IgD-negative memory B cell (primary cell): ENCODE measurements around the gene ASB13. TPM values are rescaled to one million over a fixed set of nuclear protein-coding genes. Genes with fewer than 3 reads are reported as not detected.

ENCODE experiments used
- H3K27ac Mint-ChIP-seq, 3 donors: one replicate each; pipeline ENCODE4 v1.8.0; 2020 to 2022; ENCODE audit warnings: mild to moderate bottlenecking in 3 of 3, mixed read lengths in 3 of 3, moderate library complexity in 1 of 3
- H3K27me3 Mint-ChIP-seq: one replicate; pipeline ENCODE4 v1.8.0; 2021; ENCODE audit warnings: mixed read lengths
- H3K36me3 Mint-ChIP-seq: one replicate; pipeline ENCODE4 v1.8.0; 2020; ENCODE audit warnings: mild to moderate bottlenecking, mixed read lengths
- H3K4me1 Mint-ChIP-seq, 3 donors: one replicate each; pipeline ENCODE4 v1.8.0; 2020 to 2022; ENCODE audit warnings: mixed read lengths in 3 of 3, mild to moderate bottlenecking in 1 of 3
- H3K4me3 Mint-ChIP-seq, 4 donors: one replicate each; pipeline ENCODE4 v1.8.0; 2020 to 2022; ENCODE audit warnings: mild to moderate bottlenecking in 4 of 4, mixed read lengths in 4 of 4, moderate library complexity in 3 of 4
- H3K9me3 Mint-ChIP-seq, 3 donors: one replicate each; pipeline ENCODE4 v1.8.0; 2020 to 2021; ENCODE audit warnings: mixed read lengths in 3 of 3, mild to moderate bottlenecking in 1 of 3
- polyA plus RNA-seq: library from polyadenylated mRNA; unstranded; fragments of 300-500 nt; fragmentation: Illumina TruSeq; gene quantifications from one replicate; pipeline ENCODE4 v1.2.3, GENCODE V29; 2021

ASB13 gene
- polyA plus RNA-seq, 1 donor from 2014 or later: 6.6 TPM

DNA sequence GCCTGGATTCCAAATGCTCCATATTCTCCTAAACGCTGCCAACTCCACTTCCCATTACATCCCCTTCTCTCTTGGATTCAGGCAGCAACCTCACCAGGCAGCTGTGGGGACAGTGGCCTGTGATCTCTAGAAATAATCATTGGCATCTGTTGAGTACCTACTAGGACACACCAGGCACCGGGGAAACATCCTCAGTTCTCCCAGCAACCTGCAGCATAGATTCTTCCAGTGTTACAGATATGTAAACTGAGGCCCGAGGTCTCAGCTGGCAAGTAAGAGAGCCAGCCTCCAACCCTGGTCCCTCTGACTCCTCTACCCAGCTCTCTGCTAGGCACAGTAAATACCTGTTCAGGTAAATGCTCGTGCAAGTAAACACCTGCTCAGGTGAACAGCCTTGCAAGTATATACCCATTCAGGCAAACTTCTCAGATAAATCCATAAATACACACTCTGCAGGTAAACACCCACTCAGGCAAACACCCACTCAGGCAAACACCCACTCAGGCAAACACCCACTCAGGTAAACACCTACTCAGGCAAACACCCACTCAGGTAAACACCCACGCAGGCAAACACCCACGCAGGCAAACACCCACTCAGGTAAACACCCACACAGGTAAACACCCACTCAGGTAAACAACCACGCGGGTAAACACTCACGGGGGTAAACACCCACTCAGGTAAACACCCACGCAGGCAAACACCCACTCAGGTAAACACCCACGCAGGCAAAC is 18.7 kb downstream of the ASB13 start:
- Mint-ChIP-seq H3K9me3 (no peaks in the 10 kb centered on the region), H3K27ac (no peak overlapping the region)

DNA sequence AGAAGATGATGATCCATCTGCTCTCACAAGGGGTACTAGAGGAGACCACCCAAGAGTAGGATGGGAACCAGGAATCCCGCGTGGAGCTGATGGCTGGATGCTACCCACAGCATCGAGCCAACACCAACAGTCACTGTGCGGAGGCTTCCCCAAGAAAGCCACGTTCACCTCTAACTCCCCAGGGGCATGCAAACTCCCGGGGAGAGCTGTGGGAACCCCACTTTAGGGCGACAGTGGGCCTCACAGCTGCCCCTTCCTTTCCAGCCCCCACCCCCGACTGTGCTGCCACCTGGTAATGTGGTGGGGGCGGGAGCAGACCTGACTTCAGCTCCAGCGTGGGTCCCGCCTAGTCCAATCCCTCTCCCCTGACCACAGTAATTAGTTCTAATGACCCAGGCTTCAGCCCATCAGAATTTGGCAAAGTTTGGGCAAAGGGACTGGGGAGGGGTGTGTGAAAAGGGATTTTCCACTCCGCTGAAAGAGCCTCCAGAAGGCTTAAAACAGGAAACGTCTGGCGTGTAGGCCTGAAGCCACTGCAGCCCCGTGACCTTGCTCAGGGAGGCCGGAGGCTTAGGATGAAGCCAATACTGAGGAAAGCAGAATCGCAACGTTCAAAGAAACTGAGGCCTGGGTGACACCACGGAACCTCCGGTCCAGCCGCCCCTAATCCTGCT is 20.3 kb downstream of the ASB13 start:
- peak overlapping the region in 2 of 3 donors; percentile 39 to 79 for H3K27ac Mint-ChIP-seq

More for the DNA sequence above, 18.7 kb downstream of the ASB13 start:
- peaks cover 3% of the 10 kb centered on the region for H3K36me3 Mint-ChIP-seq
- no peak overlapping the region for H3K4me3 Mint-ChIP-seq
- H3K27me3 Mint-ChIP-seq: peaks cover 2% of the 10 kb centered on the region
- peaks cover 11 to 14% (median 11%) of the 10 kb centered on the region in 3 donors for H3K4me1 Mint-ChIP-seq

DNA sequence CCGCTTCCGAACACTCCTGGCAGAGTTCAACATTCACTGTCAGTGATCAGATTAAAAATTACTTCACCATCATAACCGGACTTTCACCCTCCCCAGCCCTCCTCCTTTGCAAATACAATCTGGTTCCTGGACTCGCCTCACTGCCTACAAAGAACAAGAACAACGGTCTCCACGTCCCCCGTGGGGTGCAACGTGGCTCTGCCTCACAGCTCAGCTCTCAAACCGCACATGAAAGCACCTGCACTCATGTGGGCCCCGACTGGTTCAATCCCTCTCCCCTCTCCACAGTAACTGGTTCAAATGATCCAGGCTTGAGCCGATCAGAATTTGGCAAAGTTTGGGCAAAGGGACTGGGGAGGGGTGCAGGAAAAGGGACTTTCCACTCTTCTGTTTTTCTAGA is 21.0 kb downstream of the ASB13 start:
- peaks cover 3% of the 10 kb centered on the region for H3K36me3 Mint-ChIP-seq
- H3K4me1 Mint-ChIP-seq: peaks cover 11 to 14% (median 11%) of the 10 kb centered on the region in 3 donors
- H3K9me3 Mint-ChIP-seq: no peaks in the 10 kb centered on the region
- peak overlapping the region in 2 of 4 donors; percentile 76 to 91 for H3K4me3 Mint-ChIP-seq
- H3K27me3 Mint-ChIP-seq: peaks cover 2% of the 10 kb centered on the region
- peak overlapping the region in 2 of 3 donors; percentile 39 to 79 for H3K27ac Mint-ChIP-seq

More for the DNA sequence above, 20.3 kb downstream of the ASB13 start:
- Mint-ChIP-seq H3K4me1 (peaks cover 11 to 14% (median 11%) of the 10 kb centered on the region in 3 donors), H3K9me3 (no peaks in the 10 kb centered on the region), H3K27me3 (peaks cover 2% of the 10 kb centered on the region), H3K4me3 (peak overlapping the region in 2 of 4 donors; percentile 76 to 91), H3K36me3 (peaks cover 3% of the 10 kb centered on the region)

DNA sequence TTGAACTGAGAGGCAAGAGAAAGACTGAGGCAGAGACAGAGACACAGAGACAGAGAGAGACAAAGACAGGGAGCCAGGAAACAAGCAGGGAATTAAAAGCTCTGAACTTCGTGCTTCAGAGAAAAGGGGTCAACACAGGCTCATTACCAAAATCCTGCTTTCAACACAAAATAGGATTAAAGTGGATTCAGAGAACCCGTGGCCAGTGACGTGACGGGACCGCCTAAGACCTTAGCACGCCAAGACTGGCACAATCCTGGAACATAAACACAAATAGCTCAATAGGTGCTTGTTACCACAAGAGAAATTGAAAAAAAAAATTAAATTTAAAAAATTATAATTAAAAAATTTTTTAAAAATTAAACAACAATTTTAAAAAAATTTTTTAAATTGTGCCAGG is 21.5 kb downstream of the ASB13 start:
- H3K27ac Mint-ChIP-seq: peak overlapping the region in 1 of 3 donors; percentile 79
- H3K4me3 Mint-ChIP-seq: peak overlapping the region in 2 of 4 donors; percentile 51 to 59
- H3K4me1 Mint-ChIP-seq: peaks cover 11 to 14% (median 11%) of the 10 kb centered on the region in 3 donors
- no peaks in the 10 kb centered on the region for H3K9me3 Mint-ChIP-seq
- peaks cover under 1% of the 10 kb centered on the region for H3K36me3 Mint-ChIP-seq
- peaks cover 2% of the 10 kb centered on the region for H3K27me3 Mint-ChIP-seq

DNA sequence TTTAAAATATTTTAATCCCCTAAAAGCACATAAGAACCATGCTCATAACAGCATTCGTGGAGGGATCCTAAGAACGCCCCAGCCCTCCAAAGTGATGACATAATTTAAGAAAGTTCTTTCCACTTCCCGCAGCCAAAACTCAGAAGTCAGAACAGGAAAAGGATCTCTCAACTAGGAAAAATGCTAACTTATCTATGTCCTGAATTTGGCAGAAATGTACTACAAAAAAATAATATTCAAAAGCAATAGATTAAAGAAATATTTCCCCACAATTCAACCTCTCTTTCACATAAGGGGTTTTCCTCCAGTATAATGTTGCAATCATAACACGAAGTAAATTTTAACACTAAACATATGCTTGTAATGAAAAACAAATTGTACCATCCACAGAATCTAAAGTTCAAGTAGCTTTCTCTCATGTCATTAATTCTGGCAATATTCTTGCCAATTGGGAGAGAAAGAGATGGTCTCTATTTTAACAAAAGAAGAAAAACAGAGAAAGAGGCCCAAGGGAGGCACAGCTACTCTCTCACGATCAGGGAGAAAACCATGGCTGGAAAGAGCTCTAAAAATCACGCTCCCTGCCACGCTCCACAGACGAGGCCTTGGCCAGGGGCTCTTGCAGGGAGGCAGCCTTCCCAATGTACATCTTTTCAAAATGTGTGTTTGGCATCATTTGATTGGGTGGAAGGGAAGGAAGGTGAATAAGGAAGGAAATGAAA is 22.9 kb downstream of the ASB13 start:
- Mint-ChIP-seq H3K9me3 (no peaks in the 10 kb centered on the region), H3K4me3 (peak overlapping the region in 1 of 4 donors; percentile 41)

DNA sequence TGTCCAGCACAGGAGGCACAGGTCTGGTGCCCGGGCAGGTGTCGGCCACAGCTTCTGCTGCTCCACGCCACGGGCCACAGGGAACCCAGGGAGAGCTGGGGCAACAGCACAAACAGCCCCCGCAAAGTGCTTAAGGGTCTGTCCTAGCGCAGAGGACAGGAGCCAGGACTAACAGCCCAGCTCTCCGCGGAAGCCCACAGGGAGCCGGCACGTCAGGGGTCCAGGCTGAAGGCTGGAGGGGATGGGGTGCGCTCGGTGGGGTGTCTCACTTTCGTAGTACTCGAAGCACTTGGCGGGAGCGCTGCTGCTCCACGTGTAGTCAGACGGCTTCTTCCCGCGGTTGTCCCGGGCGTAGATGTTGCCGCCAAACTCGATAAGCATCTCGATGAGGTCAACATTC is 24.9 kb downstream of the ASB13 start:
- Mint-ChIP-seq H3K27ac (peak overlapping the region in 1 of 3 donors; percentile 57), H3K4me3 (no peak overlapping the region), H3K36me3 (no peaks in the 10 kb centered on the region), H3K27me3 (peaks cover 2% of the 10 kb centered on the region), H3K4me1 (peaks cover 9 to 12% (median 11%) of the 10 kb centered on the region in 3 donors), H3K9me3 (no peaks in the 10 kb centered on the region)

More for the DNA sequence above, 22.9 kb downstream of the ASB13 start:
- Mint-ChIP-seq H3K36me3 (no peaks in the 10 kb centered on the region), H3K4me1 (peaks cover 11 to 14% (median 11%) of the 10 kb centered on the region in 3 donors), H3K27ac (no peak overlapping the region), H3K27me3 (peaks cover 2% of the 10 kb centered on the region)

DNA sequence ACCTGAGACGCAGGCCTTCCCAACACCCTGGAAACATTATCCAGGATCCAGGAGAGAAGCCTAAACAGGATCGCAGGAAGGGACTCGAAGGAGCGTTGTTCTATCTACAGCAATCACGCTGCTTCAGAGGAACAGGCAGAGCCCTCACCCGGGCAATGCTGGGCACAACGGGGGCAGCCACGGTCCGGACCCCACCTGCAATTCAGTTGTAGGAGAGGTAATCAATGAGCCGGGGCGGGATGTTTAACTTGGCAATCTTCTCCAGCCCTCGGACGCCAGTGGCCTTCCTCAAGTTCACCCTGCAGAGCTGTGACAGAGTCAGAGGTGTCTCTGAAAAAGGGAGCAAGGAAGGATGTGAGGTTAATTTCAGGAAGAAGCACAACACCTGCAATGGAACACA is 25.9 kb downstream of the ASB13 start:
- Mint-ChIP-seq H3K27me3 (peaks cover 2% of the 10 kb centered on the region), H3K27ac (no peak overlapping the region), H3K4me1 (peaks cover 6 to 9% (median 6%) of the 10 kb centered on the region in 3 donors), H3K36me3 (no peaks in the 10 kb centered on the region), H3K9me3 (no peaks in the 10 kb centered on the region), H3K4me3 (no peak overlapping the region)

DNA sequence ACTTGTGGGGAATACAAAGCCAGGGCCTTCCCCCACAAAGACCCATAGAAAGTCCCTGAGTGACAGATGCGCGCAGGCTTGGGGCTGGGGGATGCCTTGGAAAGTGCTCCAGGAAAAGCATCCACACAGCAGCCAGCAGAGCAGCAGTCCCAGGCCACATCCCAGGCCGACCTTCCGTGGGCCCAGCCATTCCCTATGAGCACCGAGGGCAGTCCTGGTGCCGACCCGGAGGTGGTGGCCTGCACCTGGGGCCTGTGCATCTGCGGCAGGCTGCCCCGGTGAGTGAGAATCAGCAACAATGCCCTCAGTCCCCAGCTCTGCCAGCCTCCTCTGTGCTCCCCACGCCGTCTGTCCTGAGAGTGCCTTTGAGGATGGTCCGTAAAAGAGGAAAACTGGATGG is 26.4 kb downstream of the ASB13 start:
- Mint-ChIP-seq H3K27ac (no peak overlapping the region), H3K27me3 (no peaks in the 10 kb centered on the region), H3K9me3 (no peaks in the 10 kb centered on the region), H3K4me3 (no peak overlapping the region), H3K4me1 (peaks cover 3 to 6% (median 3%) of the 10 kb centered on the region in 3 donors), H3K36me3 (no peaks in the 10 kb centered on the region)

DNA sequence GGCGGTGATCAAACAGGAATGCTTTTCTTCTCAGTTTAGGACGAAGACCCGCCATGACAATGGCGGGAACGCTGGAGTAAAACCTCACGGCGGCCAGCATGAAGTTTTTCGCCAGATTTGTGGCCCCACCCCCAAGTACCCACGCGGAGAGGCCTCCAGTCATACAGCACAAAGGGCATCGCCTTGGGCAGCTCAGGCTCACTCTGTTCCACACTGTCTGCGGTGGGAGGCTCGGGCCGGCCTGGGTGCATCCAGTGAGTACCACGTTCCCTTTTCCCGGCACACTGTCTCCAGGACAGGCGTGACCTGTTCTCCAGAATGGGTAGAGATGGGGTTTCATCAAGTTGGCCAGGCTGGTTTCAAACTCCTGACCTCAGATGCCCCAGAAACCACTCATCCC is 27.3 kb downstream of the ASB13 start:
- Mint-ChIP-seq H3K36me3 (no peaks in the 10 kb centered on the region), H3K27me3 (no peaks in the 10 kb centered on the region), H3K27ac (no peak overlapping the region), H3K9me3 (no peaks in the 10 kb centered on the region), H3K4me1 (peaks cover 0 to 1% (median 0%) of the 10 kb centered on the region in 3 donors), H3K4me3 (no peak overlapping the region)

DNA sequence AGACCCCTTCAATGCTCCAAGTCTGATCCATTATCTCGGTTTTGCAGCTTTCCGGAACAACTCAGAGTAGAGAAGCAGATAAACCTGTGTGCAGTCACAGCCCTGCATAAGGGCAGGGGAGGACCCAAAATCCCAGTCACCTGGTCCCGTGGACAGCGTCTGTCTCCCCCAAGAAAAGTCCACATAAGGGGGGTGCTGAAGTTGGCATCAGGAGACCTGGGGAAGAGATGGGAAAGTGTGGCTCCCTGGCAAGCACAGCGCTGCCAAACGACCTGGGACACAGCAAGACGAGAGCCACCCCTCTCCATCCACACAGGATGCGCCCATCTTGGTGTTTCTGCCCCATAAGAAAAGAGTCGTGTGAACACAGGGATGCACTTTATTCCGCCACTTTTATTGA is 27.9 kb downstream of the ASB13 start:
- Mint-ChIP-seq H3K9me3 (no peaks in the 10 kb centered on the region), H3K27ac (no peak overlapping the region), H3K4me1 (no peaks in the 10 kb centered on the region), H3K4me3 (no peak overlapping the region), H3K36me3 (no peaks in the 10 kb centered on the region), H3K27me3 (no peaks in the 10 kb centered on the region)

DNA sequence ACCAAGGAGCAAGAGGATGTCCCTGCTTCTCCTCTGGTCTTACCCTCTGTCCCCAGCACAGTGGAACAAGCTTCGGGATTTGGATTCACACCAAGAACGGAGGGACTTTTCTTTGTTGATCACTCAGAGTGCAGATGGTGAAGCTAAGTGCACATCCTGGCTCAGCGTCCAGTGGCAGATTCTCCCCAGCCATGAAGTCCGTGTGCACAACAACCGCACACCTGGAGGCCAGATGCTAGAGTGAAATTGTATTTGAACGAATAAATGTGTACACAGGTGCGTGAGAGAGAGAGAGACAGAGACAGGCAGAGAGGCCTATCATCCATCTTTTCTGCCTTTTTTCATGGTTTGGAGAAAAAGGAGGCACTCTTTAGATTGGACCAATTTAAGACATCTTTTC is 31.5 kb downstream of the ASB13 start:
- Mint-ChIP-seq H3K36me3 (peaks cover 2% of the 10 kb centered on the region), H3K27ac (no peak overlapping the region), H3K9me3 (no peaks in the 10 kb centered on the region), H3K4me1 (peaks cover 0 to 2% (median 0%) of the 10 kb centered on the region in 3 donors), H3K27me3 (peaks cover 4% of the 10 kb centered on the region), H3K4me3 (no peak overlapping the region)

DNA sequence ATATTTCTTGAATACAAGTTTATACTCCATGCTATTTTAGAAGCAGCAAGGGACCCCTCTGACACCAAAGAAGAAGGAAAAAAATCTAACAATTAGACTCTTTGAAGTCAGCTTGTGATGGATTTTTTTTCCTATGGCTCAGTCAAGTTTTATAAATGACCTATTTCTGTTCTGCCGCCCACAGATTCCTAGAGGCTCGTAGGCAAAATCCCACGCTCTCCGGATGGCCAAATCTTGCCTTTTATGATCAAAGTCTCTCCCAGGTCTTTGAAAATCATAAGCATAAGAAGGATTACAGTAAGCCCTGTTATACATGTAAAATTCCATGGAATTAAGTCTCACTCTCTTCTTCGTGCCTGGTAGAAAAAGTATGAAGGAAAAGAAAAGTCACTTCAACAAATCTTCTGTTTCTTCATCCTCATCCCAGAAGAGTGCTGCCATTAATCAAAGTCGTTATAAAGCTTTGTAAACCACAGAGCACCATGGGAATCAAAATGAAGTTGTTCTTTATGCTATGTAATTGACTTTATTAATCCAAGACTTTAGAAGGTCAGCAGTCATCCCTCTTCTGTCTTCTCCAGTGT is 33.1 kb downstream of the ASB13 start:
- Mint-ChIP-seq H3K4me3 (no peak overlapping the region), H3K36me3 (peaks cover 2% of the 10 kb centered on the region), H3K9me3 (no peaks in the 10 kb centered on the region), H3K27me3 (peaks cover 8% of the 10 kb centered on the region), H3K4me1 (peaks cover 3 to 12% (median 5%) of the 10 kb centered on the region in 3 donors), H3K27ac (no peak overlapping the region)

DNA sequence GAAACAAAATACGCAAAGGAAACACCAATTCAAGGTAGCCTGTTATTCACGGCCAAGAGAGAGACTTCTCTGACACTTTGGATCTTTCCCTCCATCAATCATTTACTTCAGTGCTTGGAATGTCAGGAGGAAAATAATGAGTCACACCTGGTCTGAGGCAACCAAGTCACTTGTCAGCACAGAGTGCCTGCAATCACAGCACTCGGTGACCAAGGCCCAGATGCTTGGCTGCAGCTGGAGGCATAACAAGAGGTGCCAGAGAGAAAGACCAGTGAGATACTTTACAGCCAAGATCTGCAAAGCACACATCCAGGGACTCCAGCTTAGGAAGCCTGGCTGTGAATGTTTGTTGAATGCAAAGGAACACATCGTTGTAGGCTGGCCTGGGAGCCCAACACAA is 33.9 kb downstream of the ASB13 start:
- no peaks in the 10 kb centered on the region for H3K9me3 Mint-ChIP-seq
- H3K36me3 Mint-ChIP-seq: peaks cover 2% of the 10 kb centered on the region
- no peak overlapping the region for H3K27ac Mint-ChIP-seq
- peaks cover 8% of the 10 kb centered on the region for H3K27me3 Mint-ChIP-seq
- H3K4me1 Mint-ChIP-seq: peaks cover 3 to 12% (median 5%) of the 10 kb centered on the region in 3 donors
- H3K4me3 Mint-ChIP-seq: no peak overlapping the region

DNA sequence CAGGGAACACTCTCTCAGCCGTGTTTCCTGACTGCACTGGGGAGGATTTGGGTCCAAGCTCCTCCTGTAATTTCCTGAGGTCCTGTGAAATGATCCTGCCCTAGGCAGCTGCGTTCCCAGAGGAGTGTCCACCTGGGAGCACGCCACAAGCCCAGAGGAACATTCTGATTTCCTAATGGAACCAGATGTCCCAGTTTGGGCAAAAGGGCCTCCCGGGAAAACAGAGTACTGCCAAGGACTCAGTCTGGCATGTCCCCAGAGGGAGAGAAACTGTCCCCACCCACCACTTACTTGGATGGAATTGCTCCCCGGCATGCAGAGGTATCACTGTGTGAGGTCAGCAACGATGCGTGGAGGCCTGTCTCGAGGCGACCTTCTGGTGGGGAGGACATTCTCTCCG is 34.5 kb downstream of the ASB13 start:
- H3K27me3 Mint-ChIP-seq: peaks cover 8% of the 10 kb centered on the region
- no peaks in the 10 kb centered on the region for H3K9me3 Mint-ChIP-seq
- no peak overlapping the region for H3K4me3 Mint-ChIP-seq
- peaks cover 2% of the 10 kb centered on the region for H3K36me3 Mint-ChIP-seq
- H3K4me1 Mint-ChIP-seq: peaks cover 3 to 12% (median 5%) of the 10 kb centered on the region in 3 donors
- H3K27ac Mint-ChIP-seq: no peak overlapping the region

DNA sequence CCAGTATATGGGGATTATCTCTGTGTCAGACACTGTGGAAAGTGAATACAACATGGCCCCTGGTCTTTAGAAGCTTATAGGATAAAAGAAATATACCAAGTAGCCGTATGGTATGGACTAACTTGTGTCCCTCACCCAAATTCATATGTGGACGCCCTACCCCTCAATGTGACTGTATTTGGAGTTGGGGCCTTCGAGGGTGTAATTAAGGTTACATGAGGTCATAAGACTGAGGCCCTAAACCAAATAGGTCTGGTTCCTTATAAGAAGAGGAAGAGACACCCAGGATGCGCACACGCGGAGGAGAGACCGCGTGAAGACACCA is 36.3 kb downstream of the ASB13 start:
- H3K4me1 Mint-ChIP-seq: peaks cover 3 to 12% (median 5%) of the 10 kb centered on the region in 3 donors
- H3K4me3 Mint-ChIP-seq: no peak overlapping the region
- peaks cover 8% of the 10 kb centered on the region for H3K27me3 Mint-ChIP-seq
- H3K27ac Mint-ChIP-seq: no peak overlapping the region
- no peaks in the 10 kb centered on the region for H3K9me3 Mint-ChIP-seq
- H3K36me3 Mint-ChIP-seq: peaks cover 2% of the 10 kb centered on the region
